HT1080 (cell line): ENCODE data around the gene DNAJC2. TPM values are rescaled to one million over a fixed set of nuclear protein-coding genes. Genes with fewer than 3 reads are reported as not detected.
A peak's percentile ranks its signal among the peaks of the same experiment; 100 is the strongest.

ENCODE experiments used
- DNase-seq: peaks from one replicate; pipeline ENCODE4 v3.0.0-alpha.2; 2015; ENCODE audit warnings: low read depth
- polyA plus RNA-seq, 2 experiments: library from polyadenylated mRNA; depleted of rRNA; stranded (reverse); fragments of >200 nt; gene quantifications; 2 replicates each; pipeline ENCODE4 v1.2.3, GENCODE V29; 2015
- total RNA-seq: library from RNA; depleted of rRNA; stranded (reverse); fragments of >200 nt; shearing (Covaris generic); gene quantifications from 2 replicates; pipeline ENCODE4 v1.2.3, GENCODE V29; 2014; rRNA removed

DNAJC2 gene
- 29.0 and 31.0 TPM in 2 replicates for total RNA-seq
- polyA plus RNA-seq (2015; cell fraction: cytosol; rRNA removed) = 32.2 and 38.1 TPM in 2 replicates
- 61.5 and 65.1 TPM in 2 replicates for polyA plus RNA-seq (2015; cell fraction: nucleus; rRNA removed)

GRCh38 chr7:103344453-103345149, at the start of gene DNAJC2:
Gene DNAJC2, minus strand, starts transcription at chr7:103344767. Its CDS starts 145 bp downstream, at chr7:103344622.
- DNase-seq = peak; percentile 84

- no peak for DNase-seq
These were observed 47.4 kb upstream of the DNAJC2 start for GRCh38 chr7:103391976-103392375.

GRCh38 chr7:103391150-103391549, 46.6 kb upstream of the DNAJC2 start:
- no peak for DNase-seq

- no peak for DNase-seq
These were observed 44.7 kb upstream of the DNAJC2 start for GRCh38 chr7:103389263-103389662.

- DNase-seq = no peak
These were observed 44.0 kb upstream of the DNAJC2 start for GRCh38 chr7:103388469-103389140.

DNA sequence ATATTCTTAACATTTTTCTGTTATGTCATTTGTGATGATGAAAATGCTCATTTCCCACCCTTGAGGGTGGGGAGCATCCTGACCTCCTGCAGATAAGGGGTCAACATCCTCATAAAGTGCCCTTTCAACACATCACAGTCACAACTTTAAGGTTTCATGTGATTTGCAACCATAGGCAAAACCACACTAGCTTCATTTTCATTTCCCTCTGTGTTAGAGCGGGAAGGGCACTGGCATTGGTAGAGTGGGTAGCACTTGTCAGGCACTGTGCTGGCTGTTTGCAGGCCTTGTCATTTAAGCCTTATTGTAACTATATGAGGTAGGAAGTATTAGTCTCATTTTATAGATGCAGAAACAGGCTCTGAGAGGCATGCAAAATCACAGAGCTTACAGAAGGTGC, 42.7 kb upstream of the DNAJC2 start:
- no peak for DNase-seq

DNA sequence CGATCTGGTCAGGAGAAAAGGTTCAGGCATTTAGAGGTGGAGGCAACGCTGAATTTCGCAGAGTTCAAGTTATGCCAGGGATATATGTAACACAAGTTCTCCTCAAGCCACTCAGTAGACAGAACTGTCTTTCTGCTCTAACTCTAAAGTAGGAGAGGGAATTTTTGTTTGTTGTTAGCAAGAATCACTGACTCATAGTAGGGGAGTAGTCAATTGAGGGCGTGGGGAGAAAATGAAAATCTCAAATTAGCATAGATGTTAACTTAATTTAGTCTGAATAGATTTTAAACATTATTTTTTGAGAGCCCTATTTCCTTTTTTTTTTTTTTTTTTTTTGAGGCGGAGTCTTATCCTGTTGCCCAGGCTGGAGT, 37.5 kb upstream of the DNAJC2 start:
- no peak for DNase-seq

GRCh38 chr7:103381280-103382031, 36.9 kb upstream of the DNAJC2 start:
- no peak for DNase-seq

DNA sequence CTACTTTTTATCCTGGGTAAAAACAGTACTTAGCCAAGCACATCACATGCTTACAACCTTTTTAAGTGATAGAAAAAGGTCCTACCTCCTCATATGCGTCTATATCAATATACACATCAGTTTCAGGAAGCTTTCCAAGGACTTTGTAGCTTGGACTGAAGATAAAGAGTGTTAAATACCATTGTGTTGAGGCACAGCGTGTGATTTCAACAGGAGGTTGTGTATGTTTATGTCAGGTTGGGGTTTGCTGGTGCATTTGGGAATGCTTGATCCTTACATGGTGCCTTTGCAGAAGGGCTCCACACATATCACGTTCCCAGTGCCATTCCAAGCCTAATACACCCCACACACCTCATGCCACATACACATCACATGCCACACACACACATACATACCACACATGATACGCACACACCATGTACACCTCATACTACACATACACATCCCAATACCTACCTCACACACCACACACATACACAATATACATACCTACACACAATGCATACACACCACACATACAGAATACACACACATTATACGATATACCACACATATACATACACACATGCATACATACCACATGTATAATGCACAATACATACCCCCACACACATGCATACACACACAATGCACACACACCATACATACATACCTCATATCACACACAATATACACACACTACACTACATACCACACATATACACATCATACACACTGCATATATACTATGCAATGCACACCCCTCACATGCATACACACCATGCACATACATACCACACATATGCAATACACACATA, 36.0 kb upstream of the DNAJC2 start:
- no peak for DNase-seq

GRCh38 chr7:103379270-103379975, 34.9 kb upstream of the DNAJC2 start:
- peak; percentile 7 for DNase-seq

DNA sequence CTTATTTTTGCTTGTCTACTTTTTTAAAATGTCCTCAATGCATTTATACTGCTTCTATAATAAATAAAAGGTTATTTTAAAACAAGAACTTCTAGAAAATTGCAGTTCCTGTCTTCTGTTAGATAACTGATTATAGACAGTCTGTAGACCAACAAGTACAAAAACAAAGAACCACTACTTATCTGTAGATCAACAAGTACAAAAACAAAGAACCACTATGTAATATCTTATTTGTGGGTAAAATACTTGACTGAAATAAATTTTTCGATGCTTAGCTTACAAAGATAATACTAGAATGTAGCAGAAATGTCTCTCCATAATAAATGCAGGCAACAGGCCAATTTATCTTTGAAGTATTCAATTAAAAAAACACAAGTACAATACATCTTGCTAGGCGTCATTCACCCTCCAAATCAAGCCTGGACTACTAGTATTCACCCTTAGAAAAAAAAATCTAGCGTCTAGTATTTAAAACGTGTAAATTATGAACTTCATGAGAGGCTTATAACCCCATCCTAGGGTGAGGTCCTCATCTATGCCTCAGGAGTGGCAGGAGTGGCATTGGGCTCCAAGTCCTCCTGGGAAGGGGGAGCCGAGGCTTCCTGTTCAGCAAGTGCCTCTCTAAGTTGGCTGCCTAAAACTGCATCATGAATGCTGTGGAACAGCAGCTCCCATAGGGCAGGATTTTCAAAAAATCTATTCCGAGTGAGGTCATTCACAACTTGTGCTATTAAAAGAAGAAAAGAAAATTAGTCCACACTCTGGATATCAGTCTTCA, 29.5 kb upstream of the DNAJC2 start:
- DNase-seq = no peak

GRCh38 chr7:103369432-103369831, 24.9 kb upstream of the DNAJC2 start:
- DNase-seq = no peak

DNA sequence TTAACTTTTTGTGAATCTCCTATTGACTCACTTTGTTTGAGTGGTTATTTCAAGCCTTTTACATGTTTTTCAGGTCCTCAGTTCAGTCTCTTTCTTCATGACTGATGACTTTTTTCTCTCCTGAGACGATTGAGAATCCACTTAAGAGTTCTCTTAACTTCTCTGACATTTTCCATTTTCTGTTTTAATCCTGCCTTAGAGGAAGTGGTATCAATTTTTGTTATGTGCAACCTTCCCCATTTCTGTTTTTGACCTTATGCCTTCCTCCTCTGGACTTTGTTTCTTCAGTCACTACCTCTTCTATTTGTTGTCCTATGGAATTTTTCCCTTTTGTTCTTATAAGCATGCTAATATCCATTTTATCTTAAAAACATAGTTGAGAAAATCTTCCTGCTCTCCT, 5.2 kb upstream of the DNAJC2 start:
- DNase-seq = no peak

DNA sequence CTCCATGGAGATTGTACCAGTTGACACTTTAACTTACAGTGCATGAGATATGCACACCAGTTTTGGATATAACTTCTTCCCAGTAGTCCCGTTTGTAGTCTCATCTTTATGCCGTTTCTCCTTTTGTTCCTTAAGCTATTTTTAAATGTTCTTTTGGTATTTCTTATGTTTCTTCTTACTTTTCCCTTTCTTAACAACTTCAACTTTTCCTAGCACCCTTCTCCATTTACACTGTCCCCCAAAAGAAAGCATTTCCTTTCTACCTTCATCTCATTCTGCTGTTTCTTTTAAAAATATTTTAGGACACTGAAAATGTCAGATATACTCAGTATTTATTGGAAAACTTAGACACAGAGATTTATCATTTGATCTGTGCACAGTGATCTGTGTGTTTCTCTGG, 4.4 kb upstream of the DNAJC2 start:
- no peak for DNase-seq

- no peak for DNase-seq
These were observed 3.9 kb upstream of the DNAJC2 start for GRCh38 chr7:103348452-103348851.

DNA sequence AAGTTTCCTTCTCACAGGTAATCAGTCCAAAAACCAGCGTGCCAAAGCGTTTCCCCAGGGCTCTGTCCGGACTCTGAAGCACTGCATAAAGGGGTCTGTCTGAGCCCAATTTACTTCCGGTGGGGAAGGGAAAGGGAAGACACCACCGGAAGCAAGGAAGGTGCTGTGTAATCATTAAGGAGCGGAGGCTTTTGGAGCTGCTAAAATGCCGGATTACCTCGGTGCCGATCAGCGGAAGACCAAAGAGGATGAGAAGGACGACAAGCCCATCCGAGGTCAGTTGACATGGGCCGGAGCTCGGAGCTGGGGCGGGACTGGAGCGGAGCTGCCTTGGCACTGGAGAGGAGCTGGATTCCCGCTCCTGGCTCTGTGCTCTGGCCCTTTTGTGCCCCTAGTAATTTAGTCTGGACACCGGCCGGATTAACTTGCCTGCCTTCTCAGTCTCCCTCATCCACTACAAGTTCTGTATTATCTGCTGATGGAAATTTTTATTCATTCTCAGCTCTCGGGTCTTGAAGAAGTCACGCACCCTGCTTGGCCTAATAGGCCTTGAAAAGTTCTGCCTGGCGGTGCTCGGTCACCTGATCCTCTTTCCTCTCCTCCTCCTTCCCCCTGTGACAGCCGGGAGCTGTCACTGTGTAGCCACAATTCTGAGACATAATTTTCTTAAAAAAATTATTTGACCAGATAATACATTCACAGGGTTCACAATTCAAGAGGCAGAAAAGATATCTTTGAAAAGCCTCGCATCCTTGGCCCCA, 3.1 kb upstream of the DNAJC2 start, which contains the start of gene PSMC2:
PSMC2 (plus strand) TSS at position 137 of the 761 bp plus-strand sequence; CDS start at position 206, 69 bp downstream.
- DNase-seq = peak; percentile 85

GRCh38 chr7:103346396-103346795, 1.8 kb upstream of the DNAJC2 start:
- DNase-seq = no peak

GRCh38 chr7:103343758-103344452, 662 bp downstream of the DNAJC2 start:
- peak; percentile 20 for DNase-seq
